ENCODE results near the gene NOS2. TPM values are rescaled to one million over a fixed set of nuclear protein-coding genes. Genes with fewer than 3 reads are reported as not detected.

NOS2 gene
- total RNA-seq, 1 experiment from 2014 or later = 0.67 TPM

GRCh38 chr17:27816946-27817345 lies 16.6 kb upstream of the NOS2 start:
- ChIA-PET CTCF (no interaction called here), POLR2A (ENCODE audit: low non-redundant PET) (no interaction called here)
- TF ChIP-seq CTCF (conservative IDR thresholded peaks at IDR 0.05; ENCODE audit: low read depth, low read length) = no peak
- no peak for TF ChIP-seq EZH2 (IDR thresholded peaks at IDR 0.05; ENCODE audit: borderline replicate concordance, low read depth, low read length, poor library complexity, severe bottlenecking)
- Histone ChIP-seq H3K4me1 (ENCODE audit: insufficient read depth, low read length, poor library complexity, severe bottlenecking) (no peaks in the 10 kb centered on the region), H3K36me3 (ENCODE audit: insufficient read depth, low read length, poor library complexity, severe bottlenecking) (no peaks in the 10 kb centered on the region), H3K27me3 (replicated peaks; ENCODE audit: insufficient read depth, low read depth, low read length, poor library complexity) (no peaks in the 10 kb centered on the region), H3K9me3 (ENCODE audit: low read depth, low read length, poor library complexity, severe bottlenecking) (no peaks in the 10 kb centered on the region), H3K27ac (ENCODE audit: low read depth, low read length, poor library complexity, severe bottlenecking) (no peak overlapping the region), H3K4me3 (ENCODE audit: low read depth, low read length, poor library complexity, severe bottlenecking) (no peak overlapping the region)
- no TSS peak for BruUV-seq (replicated peaks)
- intact Hi-C loops (cut with micrococcal nuclease; ENCODE audit: unreplicated experiment) = no loop called here
- no peak for DNase-seq (ENCODE audit: low spot score)

DNA sequence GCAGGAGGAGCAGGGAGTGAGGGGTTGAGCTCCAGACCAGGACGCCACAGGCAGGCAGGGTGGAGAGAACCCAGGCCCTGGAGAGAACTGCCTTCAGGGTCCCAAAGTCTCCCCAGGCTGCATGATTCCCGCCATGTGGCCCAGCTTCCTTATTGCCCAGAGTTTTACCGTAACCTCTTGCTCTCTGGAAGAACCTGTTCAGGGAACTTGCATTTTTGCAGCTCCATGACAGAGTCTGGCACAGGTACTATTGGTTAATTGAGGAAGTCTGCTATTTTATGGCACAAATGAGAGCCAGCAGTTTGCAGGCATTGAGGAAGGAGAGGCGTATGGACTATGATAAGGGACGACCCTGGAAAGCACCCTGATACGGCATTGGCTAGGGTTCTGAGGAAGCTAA lies 11.6 kb upstream of the NOS2 start:
- BruUV-seq (replicated peaks) = no TSS peak
- ChIA-PET POLR2A (ENCODE audit: low non-redundant PET) (no interaction called here), CTCF (interaction anchor here (0.6 kb wide), 1 partner anchor 82 kb away, joined by 3 read pairs; the partner anchor contains the start of gene LYRM9)
- no peaks in the 10 kb centered on the region for H3K9me3 ChIP-seq (ENCODE audit: low read depth, low read length, poor library complexity, severe bottlenecking)
- no peak overlapping the region for H3K4me3 ChIP-seq (ENCODE audit: low read depth, low read length, poor library complexity, severe bottlenecking)
- H3K36me3 ChIP-seq (ENCODE audit: insufficient read depth, low read length, poor library complexity, severe bottlenecking) = no peaks in the 10 kb centered on the region
- H3K27me3 ChIP-seq (replicated peaks; ENCODE audit: insufficient read depth, low read depth, low read length, poor library complexity) = no peaks in the 10 kb centered on the region
- no peak for DNase-seq (ENCODE audit: low spot score)
- TF ChIP-seq CTCF (conservative IDR thresholded peaks at IDR 0.05; ENCODE audit: low read depth, low read length) (no peak), EZH2 (IDR thresholded peaks at IDR 0.05; ENCODE audit: borderline replicate concordance, low read depth, low read length, poor library complexity, severe bottlenecking) (no peak)
- H3K27ac ChIP-seq (ENCODE audit: low read depth, low read length, poor library complexity, severe bottlenecking) = no peak overlapping the region
- no peaks in the 10 kb centered on the region for H3K4me1 ChIP-seq (ENCODE audit: insufficient read depth, low read length, poor library complexity, severe bottlenecking)
- intact Hi-C loops (cut with micrococcal nuclease; ENCODE audit: unreplicated experiment) = no loop called here

- intact Hi-C loops (cut with micrococcal nuclease; ENCODE audit: unreplicated experiment) = no loop called here
- Histone ChIP-seq H3K4me1 (ENCODE audit: insufficient read depth, low read length, poor library complexity, severe bottlenecking) (no peaks in the 10 kb centered on the region), H3K27ac (ENCODE audit: low read depth, low read length, poor library complexity, severe bottlenecking) (no peak overlapping the region), H3K27me3 (replicated peaks; ENCODE audit: insufficient read depth, low read depth, low read length, poor library complexity) (no peaks in the 10 kb centered on the region), H3K36me3 (ENCODE audit: insufficient read depth, low read length, poor library complexity, severe bottlenecking) (no peaks in the 10 kb centered on the region), H3K9me3 (ENCODE audit: low read depth, low read length, poor library complexity, severe bottlenecking) (no peaks in the 10 kb centered on the region), H3K4me3 (ENCODE audit: low read depth, low read length, poor library complexity, severe bottlenecking) (no peak overlapping the region)
- no TSS peak for BruUV-seq (replicated peaks)
- no peak for TF ChIP-seq EZH2 (IDR thresholded peaks at IDR 0.05; ENCODE audit: borderline replicate concordance, low read depth, low read length, poor library complexity, severe bottlenecking)
- TF ChIP-seq CTCF (conservative IDR thresholded peaks at IDR 0.05; ENCODE audit: low read depth, low read length) = no peak
- POLR2A ChIA-PET (ENCODE audit: low non-redundant PET) = no interaction called here
- CTCF ChIA-PET = interaction anchor here (1.0 kb wide), 1 partner anchor 69 kb away, joined by 4 read pairs; no protein-coding TSS in a partner anchor
- no peak for DNase-seq (ENCODE audit: low spot score)
Observed at GRCh38 chr17:27810902-27811557, 10.7 kb upstream of the NOS2 start.

Data from A673 (cell line).